Neural progenitor cell (in vitro differentiated cells): ENCODE results near the gene IWS1.

Experiments
- EZH2phosphoT487 ChIP-seq: fragments of 200-600 bp; sonication (generic); IDR thresholded peaks from 2 replicates; pipeline ENCODE4 v1.6.1; 2017; ENCODE audit warnings: antibody characterized with exemption
- TF ChIP-seq, protein P1 (sequence below): fragments of 200-600 bp; sonication (generic); IDR thresholded peaks from 2 replicates; pipeline ENCODE4 v1.5.1; 2017; ENCODE audit warnings: antibody characterized with exemption, mild to moderate bottlenecking

DNA sequence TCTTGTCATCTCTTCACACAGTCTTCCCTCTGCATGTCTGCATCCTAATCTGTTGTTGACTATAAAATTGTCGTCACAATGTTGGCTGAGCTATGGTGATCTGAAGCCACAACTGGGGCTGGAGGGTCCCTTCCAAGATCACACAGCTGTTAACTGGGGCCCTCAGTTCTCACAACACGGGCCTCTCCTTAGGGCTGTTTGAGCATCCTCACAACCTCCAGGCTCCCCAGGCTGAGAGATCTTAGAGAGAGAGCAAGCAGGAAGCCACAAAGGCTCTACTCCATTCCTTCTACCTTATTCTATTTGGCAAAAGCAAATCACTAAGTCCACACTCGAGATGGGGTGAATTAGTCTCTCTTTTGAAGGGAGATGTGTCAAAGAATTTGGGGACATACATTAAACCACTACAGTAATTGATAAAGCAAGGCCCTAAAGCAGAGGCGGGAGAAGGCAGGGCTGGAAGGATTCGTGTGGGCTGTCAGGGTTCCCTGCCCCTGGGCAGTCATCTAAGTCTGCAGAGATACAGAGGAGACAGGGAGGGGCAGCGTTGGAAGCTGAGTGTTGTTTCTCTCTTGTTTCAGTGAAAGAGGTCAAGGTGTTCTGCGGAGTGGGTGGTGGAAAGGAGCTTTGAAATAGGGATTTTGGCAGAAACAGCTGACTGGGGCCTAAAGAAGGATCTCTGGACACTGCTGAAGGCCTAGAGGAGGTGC lies 25.1 kb upstream of the IWS1 start:
- TF ChIP-seq, protein P1, sequence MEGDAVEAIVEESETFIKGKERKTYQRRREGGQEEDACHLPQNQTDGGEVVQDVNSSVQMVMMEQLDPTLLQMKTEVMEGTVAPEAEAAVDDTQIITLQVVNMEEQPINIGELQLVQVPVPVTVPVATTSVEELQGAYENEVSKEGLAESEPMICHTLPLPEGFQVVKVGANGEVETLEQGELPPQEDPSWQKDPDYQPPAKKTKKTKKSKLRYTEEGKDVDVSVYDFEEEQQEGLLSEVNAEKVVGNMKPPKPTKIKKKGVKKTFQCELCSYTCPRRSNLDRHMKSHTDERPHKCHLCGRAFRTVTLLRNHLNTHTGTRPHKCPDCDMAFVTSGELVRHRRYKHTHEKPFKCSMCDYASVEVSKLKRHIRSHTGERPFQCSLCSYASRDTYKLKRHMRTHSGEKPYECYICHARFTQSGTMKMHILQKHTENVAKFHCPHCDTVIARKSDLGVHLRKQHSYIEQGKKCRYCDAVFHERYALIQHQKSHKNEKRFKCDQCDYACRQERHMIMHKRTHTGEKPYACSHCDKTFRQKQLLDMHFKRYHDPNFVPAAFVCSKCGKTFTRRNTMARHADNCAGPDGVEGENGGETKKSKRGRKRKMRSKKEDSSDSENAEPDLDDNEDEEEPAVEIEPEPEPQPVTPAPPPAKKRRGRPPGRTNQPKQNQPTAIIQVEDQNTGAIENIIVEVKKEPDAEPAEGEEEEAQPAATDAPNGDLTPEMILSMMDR, result no peak
- no peak for TF ChIP-seq EZH2phosphoT487
